ENCODE measurements around the gene PAX5.
A peak's percentile ranks its signal among the peaks of the same experiment; 100 is the strongest.

The PAX5 gene

GRCh38 chr9:36827593-36827992, 206.5 kb downstream of the PAX5 start:
- no peak overlapping the region for H3K4me3 ChIP-seq (ENCODE audit: low read depth in 1 of 2, low read length in 2 of 2)
- H3K9me3 ChIP-seq (ENCODE audit: low read length) = no peaks in the 10 kb centered on the region
- H3K27ac ChIP-seq (ENCODE audit: low read depth, low read length) = no peak overlapping the region
- H3K9ac ChIP-seq (ENCODE audit: low read length) = no peak overlapping the region
- no peaks in the 10 kb centered on the region for H3K4me1 ChIP-seq (ENCODE audit: insufficient read depth, low read length)
- H3K27me3 ChIP-seq (ENCODE audit: control insufficient read depth in 1 of 2, insufficient read depth in 2 of 2, low read length in 2 of 2) = no peaks in the 10 kb centered on the region
- no peaks in the 10 kb centered on the region for H3K36me3 ChIP-seq (ENCODE audit: insufficient read depth, low read length)

- Histone ChIP-seq H3K4me1 (ENCODE audit: insufficient read depth, low read length) (no peaks in the 10 kb centered on the region), H3K27me3 (ENCODE audit: control insufficient read depth in 1 of 2, insufficient read depth in 2 of 2, low read length in 2 of 2) (no peaks in the 10 kb centered on the region)
Measured at GRCh38 chr9:36826581-36826980, 207.5 kb downstream of the PAX5 start.

GRCh38 chr9:36825179-36825578, 208.9 kb downstream of the PAX5 start:
- Histone ChIP-seq H3K4me3 (ENCODE audit: low read depth in 1 of 2, low read length in 2 of 2) (no peak overlapping the region), H3K27me3 (ENCODE audit: control insufficient read depth in 1 of 2, insufficient read depth in 2 of 2, low read length in 2 of 2) (no peaks in the 10 kb centered on the region), H3K27ac (ENCODE audit: low read depth, low read length) (no peak overlapping the region), H3K9ac (ENCODE audit: low read length) (no peak overlapping the region), H3K36me3 (ENCODE audit: insufficient read depth, low read length) (no peaks in the 10 kb centered on the region), H3K4me1 (ENCODE audit: insufficient read depth, low read length) (no peaks in the 10 kb centered on the region), H3K9me3 (ENCODE audit: low read length) (no peaks in the 10 kb centered on the region)

More at GRCh38 chr9:36826581-36826980, 207.5 kb downstream of the PAX5 start:
- Histone ChIP-seq H3K36me3 (ENCODE audit: insufficient read depth, low read length) (no peaks in the 10 kb centered on the region), H3K4me3 (ENCODE audit: low read depth in 1 of 2, low read length in 2 of 2) (no peak overlapping the region), H3K9ac (ENCODE audit: low read length) (no peak overlapping the region), H3K27ac (ENCODE audit: low read depth, low read length) (no peak overlapping the region), H3K9me3 (ENCODE audit: low read length) (no peaks in the 10 kb centered on the region)

GRCh38 chr9:36823934-36824333, 210.1 kb downstream of the PAX5 start:
- Histone ChIP-seq H3K27ac (ENCODE audit: low read depth, low read length) (no peak overlapping the region), H3K4me1 (ENCODE audit: insufficient read depth, low read length) (no peaks in the 10 kb centered on the region), H3K27me3 (ENCODE audit: control insufficient read depth in 1 of 2, insufficient read depth in 2 of 2, low read length in 2 of 2) (no peaks in the 10 kb centered on the region), H3K36me3 (ENCODE audit: insufficient read depth, low read length) (no peaks in the 10 kb centered on the region), H3K4me3 (ENCODE audit: low read depth in 1 of 2, low read length in 2 of 2) (no peak overlapping the region), H3K9me3 (ENCODE audit: low read length) (no peaks in the 10 kb centered on the region), H3K9ac (ENCODE audit: low read length) (no peak overlapping the region)

GRCh38 chr9:36823466-36823865, 210.6 kb downstream of the PAX5 start:
- Histone ChIP-seq H3K4me1 (ENCODE audit: insufficient read depth, low read length) (no peaks in the 10 kb centered on the region), H3K36me3 (ENCODE audit: insufficient read depth, low read length) (no peaks in the 10 kb centered on the region), H3K9me3 (ENCODE audit: low read length) (no peaks in the 10 kb centered on the region), H3K27me3 (ENCODE audit: control insufficient read depth in 1 of 2, insufficient read depth in 2 of 2, low read length in 2 of 2) (no peaks in the 10 kb centered on the region), H3K4me3 (ENCODE audit: low read depth in 1 of 2, low read length in 2 of 2) (no peak overlapping the region), H3K27ac (ENCODE audit: low read depth, low read length) (no peak overlapping the region), H3K9ac (ENCODE audit: low read length) (no peak overlapping the region)

- H3K9ac ChIP-seq (ENCODE audit: low read length) = no peak overlapping the region
Measured at GRCh38 chr9:36822201-36822600, 211.9 kb downstream of the PAX5 start.

GRCh38 chr9:36820392-36820861, 213.6 kb downstream of the PAX5 start:
- no peak overlapping the region for H3K27ac ChIP-seq (ENCODE audit: low read depth, low read length)
- no peaks in the 10 kb centered on the region for H3K9me3 ChIP-seq (ENCODE audit: low read length)
- H3K9ac ChIP-seq (ENCODE audit: low read length) = no peak overlapping the region
- H3K4me3 ChIP-seq (ENCODE audit: low read depth in 1 of 2, low read length in 2 of 2) = no peak overlapping the region
- no peaks in the 10 kb centered on the region for H3K36me3 ChIP-seq (ENCODE audit: insufficient read depth, low read length)
- H3K4me1 ChIP-seq (ENCODE audit: insufficient read depth, low read length) = no peaks in the 10 kb centered on the region
- no peaks in the 10 kb centered on the region for H3K27me3 ChIP-seq (ENCODE audit: control insufficient read depth in 1 of 2, insufficient read depth in 2 of 2, low read length in 2 of 2)

More at GRCh38 chr9:36822201-36822600, 211.9 kb downstream of the PAX5 start:
- H3K4me3 ChIP-seq (ENCODE audit: low read depth in 1 of 2, low read length in 2 of 2) = no peak overlapping the region
- no peak overlapping the region for H3K27ac ChIP-seq (ENCODE audit: low read depth, low read length)
- H3K9me3 ChIP-seq (ENCODE audit: low read length) = no peaks in the 10 kb centered on the region
- no peaks in the 10 kb centered on the region for H3K27me3 ChIP-seq (ENCODE audit: control insufficient read depth in 1 of 2, insufficient read depth in 2 of 2, low read length in 2 of 2)
- no peaks in the 10 kb centered on the region for H3K4me1 ChIP-seq (ENCODE audit: insufficient read depth, low read length)
- no peaks in the 10 kb centered on the region for H3K36me3 ChIP-seq (ENCODE audit: insufficient read depth, low read length)

- Histone ChIP-seq H3K27ac (ENCODE audit: low read depth, low read length) (no peak overlapping the region), H3K36me3 (ENCODE audit: insufficient read depth, low read length) (no peaks in the 10 kb centered on the region), H3K9ac (ENCODE audit: low read length) (no peak overlapping the region), H3K4me1 (ENCODE audit: insufficient read depth, low read length) (no peaks in the 10 kb centered on the region), H3K9me3 (ENCODE audit: low read length) (no peaks in the 10 kb centered on the region), H3K4me3 (ENCODE audit: low read depth in 1 of 2, low read length in 2 of 2) (peak overlapping the region; percentile 25 to 49), H3K27me3 (ENCODE audit: control insufficient read depth in 1 of 2, insufficient read depth in 2 of 2, low read length in 2 of 2) (no peaks in the 10 kb centered on the region)
Measured at GRCh38 chr9:36818965-36819870, 214.8 kb downstream of the PAX5 start.

GRCh38 chr9:36818242-36818938, 215.7 kb downstream of the PAX5 start:
- Histone ChIP-seq H3K27me3 (ENCODE audit: control insufficient read depth in 1 of 2, insufficient read depth in 2 of 2, low read length in 2 of 2) (no peaks in the 10 kb centered on the region), H3K27ac (ENCODE audit: low read depth, low read length) (no peak overlapping the region), H3K9me3 (ENCODE audit: low read length) (no peaks in the 10 kb centered on the region), H3K4me3 (ENCODE audit: low read depth in 1 of 2, low read length in 2 of 2) (peak overlapping the region; percentile 25 to 49), H3K9ac (ENCODE audit: low read length) (no peak overlapping the region), H3K4me1 (ENCODE audit: insufficient read depth, low read length) (no peaks in the 10 kb centered on the region), H3K36me3 (ENCODE audit: insufficient read depth, low read length) (no peaks in the 10 kb centered on the region)

- Histone ChIP-seq H3K27me3 (ENCODE audit: control insufficient read depth in 1 of 2, insufficient read depth in 2 of 2, low read length in 2 of 2) (no peaks in the 10 kb centered on the region), H3K36me3 (ENCODE audit: insufficient read depth, low read length) (no peaks in the 10 kb centered on the region), H3K9ac (ENCODE audit: low read length) (no peak overlapping the region), H3K9me3 (ENCODE audit: low read length) (no peaks in the 10 kb centered on the region), H3K4me1 (ENCODE audit: insufficient read depth, low read length) (no peaks in the 10 kb centered on the region), H3K27ac (ENCODE audit: low read depth, low read length) (no peak overlapping the region), H3K4me3 (ENCODE audit: low read depth in 1 of 2, low read length in 2 of 2) (no peak overlapping the region)
Measured at GRCh38 chr9:36817160-36817834, 216.8 kb downstream of the PAX5 start.

GRCh38 chr9:36816371-36816770, 217.7 kb downstream of the PAX5 start:
- H3K4me1 ChIP-seq (ENCODE audit: insufficient read depth, low read length) = no peaks in the 10 kb centered on the region
- no peaks in the 10 kb centered on the region for H3K9me3 ChIP-seq (ENCODE audit: low read length)
- no peak overlapping the region for H3K27ac ChIP-seq (ENCODE audit: low read depth, low read length)
- no peaks in the 10 kb centered on the region for H3K27me3 ChIP-seq (ENCODE audit: control insufficient read depth in 1 of 2, insufficient read depth in 2 of 2, low read length in 2 of 2)
- no peak overlapping the region for H3K4me3 ChIP-seq (ENCODE audit: low read depth in 1 of 2, low read length in 2 of 2)
- H3K36me3 ChIP-seq (ENCODE audit: insufficient read depth, low read length) = no peaks in the 10 kb centered on the region
- no peak overlapping the region for H3K9ac ChIP-seq (ENCODE audit: low read length)

Measured in muscle layer of colon (tissue), 2 donors.